ENCODE results near the gene ACER3.
"Not testable (repeated sequence)": the region's sequence is repeated elsewhere in the genome, so short reads cannot be mapped to it uniquely, and the experiment has no call there.

Gene ACER3

DNA sequence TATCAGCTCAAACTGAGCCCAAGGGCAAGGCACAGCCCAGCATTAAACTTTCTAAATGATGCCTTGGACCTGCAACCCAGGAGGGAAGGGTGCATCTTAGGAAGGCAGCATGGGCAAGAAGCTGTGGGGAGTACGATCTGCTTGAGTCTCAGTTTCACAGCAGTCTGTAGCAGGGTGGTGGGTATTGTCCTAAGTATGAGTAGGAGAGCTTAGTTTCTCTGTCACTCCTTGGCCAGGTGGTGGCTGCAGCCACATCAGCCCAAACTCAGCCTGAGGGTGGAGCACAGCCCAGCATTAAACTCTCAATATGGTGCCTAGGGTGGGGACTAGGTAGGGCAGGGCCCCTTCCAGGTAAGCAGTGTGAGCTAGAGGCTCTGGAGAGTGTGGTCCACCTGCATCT is 85.5 kb downstream of the ACER3 start:
- no peak for DNase-seq (ENCODE audit: low read depth in 2 of 2)
- TF ChIP-seq, protein P1, sequence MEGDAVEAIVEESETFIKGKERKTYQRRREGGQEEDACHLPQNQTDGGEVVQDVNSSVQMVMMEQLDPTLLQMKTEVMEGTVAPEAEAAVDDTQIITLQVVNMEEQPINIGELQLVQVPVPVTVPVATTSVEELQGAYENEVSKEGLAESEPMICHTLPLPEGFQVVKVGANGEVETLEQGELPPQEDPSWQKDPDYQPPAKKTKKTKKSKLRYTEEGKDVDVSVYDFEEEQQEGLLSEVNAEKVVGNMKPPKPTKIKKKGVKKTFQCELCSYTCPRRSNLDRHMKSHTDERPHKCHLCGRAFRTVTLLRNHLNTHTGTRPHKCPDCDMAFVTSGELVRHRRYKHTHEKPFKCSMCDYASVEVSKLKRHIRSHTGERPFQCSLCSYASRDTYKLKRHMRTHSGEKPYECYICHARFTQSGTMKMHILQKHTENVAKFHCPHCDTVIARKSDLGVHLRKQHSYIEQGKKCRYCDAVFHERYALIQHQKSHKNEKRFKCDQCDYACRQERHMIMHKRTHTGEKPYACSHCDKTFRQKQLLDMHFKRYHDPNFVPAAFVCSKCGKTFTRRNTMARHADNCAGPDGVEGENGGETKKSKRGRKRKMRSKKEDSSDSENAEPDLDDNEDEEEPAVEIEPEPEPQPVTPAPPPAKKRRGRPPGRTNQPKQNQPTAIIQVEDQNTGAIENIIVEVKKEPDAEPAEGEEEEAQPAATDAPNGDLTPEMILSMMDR (IDR thresholded peaks at IDR 0.05; ENCODE audit: low read depth, low read length): no peak
- no peak overlapping the region for H3K4me3 ChIP-seq (replicated peaks in 1 of 2; ENCODE audit: low read depth in 2 of 2, low read length in 2 of 2)

DNA sequence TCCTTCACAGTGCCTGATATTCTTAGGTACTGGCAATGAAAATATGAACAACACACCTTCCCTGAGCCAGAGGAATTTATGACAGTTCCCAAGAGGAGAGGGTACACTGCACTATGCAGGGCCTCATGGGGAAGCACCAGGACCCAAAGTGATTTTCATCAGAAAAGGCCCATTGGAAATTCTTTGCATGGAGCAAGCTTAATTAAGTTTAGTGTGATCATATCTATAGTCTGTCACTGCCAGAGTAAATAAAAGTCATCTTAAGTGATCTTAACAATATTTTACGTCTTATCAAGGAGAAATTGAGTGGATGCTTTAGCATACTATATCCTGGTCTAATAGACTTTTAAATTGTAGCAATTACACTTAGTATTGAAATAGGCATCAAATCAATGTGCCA is 86.5 kb downstream of the ACER3 start:
- no peak overlapping the region for H3K4me3 ChIP-seq (replicated peaks in 1 of 2; ENCODE audit: low read depth in 2 of 2, low read length in 2 of 2)
- TF ChIP-seq, protein P1 (IDR thresholded peaks at IDR 0.05; ENCODE audit: low read depth, low read length): no peak
- DNase-seq (ENCODE audit: low read depth in 2 of 2): no peak

DNA sequence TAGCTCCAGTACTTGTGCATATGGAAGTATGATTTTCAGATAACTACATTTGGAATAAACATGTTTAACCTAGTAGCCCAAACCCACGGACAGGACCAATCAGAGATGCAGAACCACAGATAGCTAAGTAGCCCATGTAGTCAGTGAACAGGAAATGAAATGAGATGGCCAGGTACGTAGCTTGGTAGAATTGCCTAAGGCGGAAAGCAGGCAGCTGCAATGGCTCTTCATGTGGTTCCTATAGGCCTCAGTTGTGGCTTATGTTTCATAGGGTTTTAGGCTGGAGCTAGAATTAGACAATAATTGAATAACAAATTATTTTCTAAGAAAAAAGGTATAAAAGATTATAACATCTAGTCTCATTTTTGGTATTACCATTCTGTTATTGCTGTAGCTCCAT is 87.1 kb downstream of the ACER3 start:
- no peak for DNase-seq (ENCODE audit: low read depth in 2 of 2)
- no peak overlapping the region for H3K4me3 ChIP-seq (replicated peaks in 1 of 2; ENCODE audit: low read depth in 2 of 2, low read length in 2 of 2)
- TF ChIP-seq, protein P1 (IDR thresholded peaks at IDR 0.05; ENCODE audit: low read depth, low read length): no peak

DNA sequence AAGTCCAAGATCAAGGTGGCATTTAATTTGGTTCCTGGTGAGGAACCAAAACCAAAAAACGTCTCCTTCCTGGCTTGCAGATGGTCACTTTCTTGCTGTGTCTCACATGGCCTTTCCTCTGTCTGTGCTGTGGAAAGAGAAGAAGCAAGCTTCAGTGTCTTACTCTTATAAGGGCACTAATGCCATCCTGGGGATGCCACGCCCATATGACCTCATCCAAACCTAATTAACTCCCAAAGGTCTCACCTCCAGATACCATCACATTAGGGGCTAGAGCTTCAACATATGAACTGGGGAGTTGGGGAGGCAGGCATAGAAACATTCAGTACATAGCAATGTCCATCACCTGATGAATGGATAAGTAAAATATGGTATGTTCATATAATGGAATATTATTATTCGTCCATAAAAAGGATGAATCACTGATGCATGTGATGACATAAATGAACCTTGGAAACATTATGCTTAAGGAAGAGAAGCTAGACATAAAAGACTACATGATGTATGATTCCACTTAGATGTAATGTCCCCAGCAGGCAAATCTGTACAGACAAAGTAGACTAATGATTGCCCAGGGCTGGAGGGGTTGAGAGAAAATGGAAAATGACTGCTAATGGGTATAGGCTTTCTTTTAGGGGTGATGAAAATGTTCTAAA is 94.9 kb downstream of the ACER3 start:
- no peak for DNase-seq (ENCODE audit: low read depth in 2 of 2)
- H3K4me3 ChIP-seq (replicated peaks in 1 of 2; ENCODE audit: low read depth in 2 of 2, low read length in 2 of 2): no peak overlapping the region
- TF ChIP-seq, protein P1 (IDR thresholded peaks at IDR 0.05; ENCODE audit: low read depth, low read length): no peak

DNA sequence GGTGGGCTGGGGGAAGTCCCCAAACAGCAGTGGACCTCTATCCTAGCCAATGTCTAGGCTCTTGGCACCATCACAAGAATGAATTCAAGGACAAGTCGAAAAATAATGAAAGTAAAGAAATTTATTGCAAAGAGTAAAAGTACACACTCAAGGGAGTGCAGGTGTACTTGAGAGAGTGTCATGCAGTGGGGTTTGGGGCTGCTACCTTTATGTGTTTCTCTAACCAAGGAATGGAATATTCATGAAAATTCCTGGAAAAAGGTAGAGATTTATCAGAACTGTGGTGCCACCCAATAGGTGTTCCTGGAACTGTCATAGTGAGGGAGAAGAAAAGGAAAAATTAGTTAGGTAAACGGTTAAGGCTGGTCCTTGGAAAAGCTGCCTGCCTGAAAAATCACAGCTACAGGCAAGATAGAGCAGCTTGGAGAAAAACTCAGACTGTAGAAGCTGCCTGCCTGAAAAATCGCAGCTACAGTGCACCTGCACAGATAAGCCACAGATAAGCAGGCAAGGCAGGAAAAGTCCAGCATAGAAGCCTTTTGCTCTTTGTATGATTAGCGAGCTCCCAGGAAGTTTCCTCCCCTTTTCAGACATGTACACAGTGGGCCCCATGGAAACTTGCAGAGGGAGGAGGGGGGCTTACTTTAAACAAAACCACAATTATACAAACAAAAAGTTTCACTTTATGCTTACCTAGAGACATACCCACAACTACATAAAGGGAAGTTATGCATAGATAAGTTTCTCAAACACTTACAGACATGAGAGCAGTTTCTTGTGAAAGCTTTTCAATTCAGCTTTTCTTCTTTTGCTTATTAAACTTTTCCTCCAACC is 102.1 kb downstream of the ACER3 start:
- no peak for DNase-seq (ENCODE audit: low read depth in 2 of 2)
- TF ChIP-seq, protein P1 (IDR thresholded peaks at IDR 0.05; ENCODE audit: low read depth, low read length): no peak
- H3K4me3 ChIP-seq (replicated peaks in 1 of 2; ENCODE audit: low read depth in 2 of 2, low read length in 2 of 2): no peak overlapping the region

DNA sequence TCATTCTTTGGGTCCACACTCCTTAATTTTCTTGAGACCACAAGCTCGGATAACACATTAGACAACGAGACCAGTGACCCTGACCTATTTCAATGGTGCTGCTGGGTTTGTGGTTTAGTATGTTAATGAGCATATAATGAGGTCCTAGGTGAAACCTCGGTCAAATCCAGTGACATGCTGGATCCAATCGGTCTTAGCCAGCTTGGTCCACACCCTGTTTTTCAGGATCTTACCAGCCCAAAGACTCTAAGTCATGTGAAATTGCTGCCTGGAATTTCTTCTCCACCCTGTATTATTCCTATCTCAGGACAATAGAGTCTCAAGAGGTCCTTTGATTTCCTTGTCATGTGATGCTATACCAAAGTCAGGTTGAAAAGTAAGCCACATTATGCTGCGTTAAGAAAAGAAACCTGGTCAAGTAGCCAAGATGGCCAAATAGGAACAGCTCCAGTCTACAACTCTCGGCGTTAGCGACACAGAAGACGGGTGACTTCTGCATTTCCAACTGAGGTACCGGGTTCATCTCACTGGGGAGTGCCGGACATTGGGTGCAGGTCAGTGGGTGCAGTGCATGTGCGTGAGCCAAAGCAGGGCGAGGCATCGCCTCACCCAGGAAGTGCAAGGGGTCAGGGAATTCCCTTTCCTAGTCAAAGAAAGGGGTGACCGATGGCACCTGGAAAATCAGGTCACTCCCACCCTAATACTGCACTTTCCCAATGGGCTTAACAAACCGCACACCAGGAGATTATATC is 102.9 kb downstream of the ACER3 start:
- H3K4me3 ChIP-seq (replicated peaks in 1 of 2; ENCODE audit: low read depth in 2 of 2, low read length in 2 of 2); DNase-seq (ENCODE audit: low read depth in 2 of 2): not testable (repeated sequence)

DNA sequence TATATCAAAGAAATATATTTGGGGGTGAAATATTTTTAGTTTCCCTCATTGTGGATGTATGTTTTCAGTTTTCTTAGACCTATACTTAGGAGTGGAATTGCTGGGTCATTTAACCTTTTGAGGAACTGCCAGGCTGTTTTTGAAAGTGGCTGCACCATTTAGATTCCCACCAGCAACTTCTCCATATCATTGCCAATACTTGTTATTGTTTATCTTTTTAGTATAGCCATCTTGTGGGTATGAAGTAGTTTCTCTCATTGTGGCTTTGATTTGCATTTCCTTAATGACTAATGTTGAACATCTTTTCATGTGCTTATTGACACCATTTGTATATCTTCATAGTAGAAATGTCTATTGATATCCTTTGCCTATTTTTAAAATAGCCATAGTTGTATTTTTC is 111.3 kb downstream of the ACER3 start:
- no peak for DNase-seq (ENCODE audit: low read depth in 2 of 2)
- H3K4me3 ChIP-seq (replicated peaks in 1 of 2; ENCODE audit: low read depth in 2 of 2, low read length in 2 of 2): no peak overlapping the region
- TF ChIP-seq, protein P1 (IDR thresholded peaks at IDR 0.05; ENCODE audit: low read depth, low read length): no peak
